Muscle of arm (tissue), 12 donors: ENCODE results near the gene CCDC148. TPM values are rescaled to one million over a fixed set of nuclear protein-coding genes. Genes with fewer than 3 reads are reported as not detected.

Source experiments
- DNase-seq: peaks from one replicate; pipeline ENCODE4 v3.0.0-alpha.2; 2013
- polyA plus RNA-seq, 12 donors: library from polyadenylated mRNA; unstranded; fragments of 120-200 nt; gene quantifications; one replicate each; pipeline ENCODE4 v1.2.1, GENCODE V29; 2013; ENCODE audit not compliant: insufficient read length in 12 of 12

CCDC148 gene
- polyA plus RNA-seq, 12 donors, result 0.23 to 1.1 (median 0.51) TPM; not detected in 2

- DNase-seq, result no peak
Measured at GRCh38 chr2:158174495-158174894, 282.1 kb downstream of the CCDC148 start.

- no peak for DNase-seq
Measured at GRCh38 chr2:158172719-158173118, 283.8 kb downstream of the CCDC148 start.

- no peak for DNase-seq
Measured at GRCh38 chr2:158154596-158154995, 302.0 kb downstream of the CCDC148 start.

- DNase-seq, result no peak
Measured at GRCh38 chr2:158153270-158154015, 303.1 kb downstream of the CCDC148 start.

GRCh38 chr2:158144914-158145625 is 311.5 kb downstream of the CCDC148 start:
- DNase-seq, result no peak

- DNase-seq, result no peak
Measured at GRCh38 chr2:158143703-158144360, 312.7 kb downstream of the CCDC148 start.

GRCh38 chr2:158142568-158143332 is 313.8 kb downstream of the CCDC148 start:
- DNase-seq, result no peak

- DNase-seq, result no peak
Measured at GRCh38 chr2:158142165-158142564, 314.4 kb downstream of the CCDC148 start.

- no peak for DNase-seq
Measured at GRCh38 chr2:158140201-158140600, 316.4 kb downstream of the CCDC148 start.

- no peak for DNase-seq
Measured at GRCh38 chr2:158138255-158138654, 318.3 kb downstream of the CCDC148 start.

- no peak for DNase-seq
Measured at GRCh38 chr2:158135096-158135495, 321.5 kb downstream of the CCDC148 start.

- DNase-seq, result no peak
Measured at GRCh38 chr2:158134655-158135054, 321.9 kb downstream of the CCDC148 start.

- no peak for DNase-seq
Measured at GRCh38 chr2:158134055-158134454, 322.5 kb downstream of the CCDC148 start.

- no peak for DNase-seq
Measured at GRCh38 chr2:158131919-158132566, 324.5 kb downstream of the CCDC148 start.

GRCh38 chr2:158131483-158131912 is 325.1 kb downstream of the CCDC148 start:
- DNase-seq, result no peak

- no peak for DNase-seq
Measured at GRCh38 chr2:158130832-158131473, 325.6 kb downstream of the CCDC148 start.

GRCh38 chr2:158129037-158129436 is 327.5 kb downstream of the CCDC148 start:
- no peak for DNase-seq

GRCh38 chr2:158128168-158128973 is 328.2 kb downstream of the CCDC148 start:
- no peak for DNase-seq

- no peak for DNase-seq
Measured at GRCh38 chr2:158127380-158127804, 329.2 kb downstream of the CCDC148 start.
